HepG2 (cell line): ENCODE results near the gene ANKRD60. TPM values are rescaled to one million over a fixed set of nuclear protein-coding genes. Genes with fewer than 3 reads are reported as not detected.

Experiments used
- ADNP ChIP-seq: sonication (generic); formaldehyde crosslinking; IDR thresholded peaks from 2 replicates; pipeline ENCODE4 v1.4.0; 2020; ENCODE audit warnings: missing genetic modification reagents
- BORCS8-MEF2B ChIP-seq: sonication (generic); formaldehyde crosslinking; IDR thresholded peaks from 2 replicates; pipeline ENCODE4 v1.8.0; 2022; ENCODE audit warnings: mild to moderate bottlenecking, missing genetic modification reagents
- EZH2 ChIP-seq: conservative IDR thresholded peaks from 2 replicates; pipeline ENCODE4 v1.6.1; 2012; ENCODE audit warnings: mild to moderate bottlenecking, low read depth, low read length, moderate library complexity
- IKZF1 ChIP-seq: fragments of 450-650 bp; IDR thresholded peaks from 2 replicates; pipeline ENCODE4 v1.7.1; 2016
- IRF2 ChIP-seq: IDR thresholded peaks from 2 replicates; pipeline ENCODE4 v1.6.1; 2018; ENCODE audit warnings: missing genetic modification reagents, missing compliant biosample characterization
- KDM5A ChIP-seq: fragments of 200-600 bp; sonication (generic); IDR thresholded peaks from 2 replicates; pipeline ENCODE4 v1.7.0; 2018; ENCODE audit warnings: antibody characterized with exemption, mild to moderate bottlenecking, low read length, borderline replicate concordance
- KLF13 ChIP-seq: sonication (generic); formaldehyde crosslinking; IDR thresholded peaks from 2 replicates; pipeline ENCODE4 v1.4.0; 2020; ENCODE audit warnings: mild to moderate bottlenecking, missing genetic modification reagents
- MTF2 ChIP-seq: sonication (generic); formaldehyde crosslinking; IDR thresholded peaks from 2 replicates; pipeline ENCODE4 v1.5.0; 2020; ENCODE audit warnings: missing genetic modification reagents, borderline replicate concordance
- PPARG ChIP-seq: conservative IDR thresholded peaks from 2 replicates; pipeline ENCODE4 v1.6.1; 2016; ENCODE audit warnings: missing biosample characterization, missing genetic modification reagents
- SRF ChIP-seq: IDR thresholded peaks from 2 replicates; pipeline ENCODE4 v1.6.1; 2011; ENCODE audit warnings: mild to moderate bottlenecking, low read depth, low read length, moderate library complexity
- TARDBP ChIP-seq: sonication (generic); formaldehyde crosslinking; IDR thresholded peaks from 2 replicates; pipeline ENCODE4 v1.8.0; 2022; ENCODE audit warnings: mild to moderate bottlenecking, missing genetic modification reagents
- ZMAT3 ChIP-seq: sonication (generic); formaldehyde crosslinking; conservative IDR thresholded peaks from 2 replicates; pipeline ENCODE4 v1.7.0; 2021; ENCODE audit warnings: missing genetic modification reagents
- ZNF225 ChIP-seq: sonication (generic); formaldehyde crosslinking; IDR thresholded peaks from 2 replicates; pipeline ENCODE4 v1.4.0; 2020; ENCODE audit warnings: mild to moderate bottlenecking, missing genetic modification reagents
- ZNF678 ChIP-seq: sonication (generic); formaldehyde crosslinking; IDR thresholded peaks from 2 replicates; pipeline ENCODE4 v1.4.0; 2020; ENCODE audit warnings: mild to moderate bottlenecking, missing genetic modification reagents
- ZNF792 ChIP-seq: IDR thresholded peaks from 2 replicates; pipeline ENCODE4 v1.6.1; 2016
- ZNF841 ChIP-seq: sonication (generic); formaldehyde crosslinking; IDR thresholded peaks from 2 replicates; pipeline ENCODE4 v1.8.1; 2023; ENCODE audit warnings: missing genetic modification reagents, borderline replicate concordance
- ZNF883 ChIP-seq: sonication (generic); formaldehyde crosslinking; IDR thresholded peaks from 2 replicates; pipeline ENCODE4 v1.5.1; 2020; ENCODE audit warnings: mild to moderate bottlenecking, missing genetic modification reagents; ENCODE audit errors: not compliant biosample characterization
- polyA plus RNA-seq, 8 experiments: library from polyadenylated mRNA; depleted of rRNA in 3 of 8; stranded (reverse) in 7 of 8; unstranded in 1 of 8; fragments of >200 nt; fragmentation: Illumina TruSeq in 4 of 8; extraction: Trizol in 4 of 8; gene quantifications; 2 replicates each; pipeline versions ENCODE4 v1.2.1 to v1.2.3, GENCODE V29; 2011 to 2016; ENCODE audit warnings: low read depth in 4 of 8, missing spikeins in 1 of 8, mixed read lengths in 1 of 8; ENCODE audit not compliant: insufficient read depth in 1 of 8
- total RNA-seq, 5 experiments: library from RNA; depleted of rRNA; stranded (reverse); fragments of >200 nt; fragmentation: Illumina TruSeq; extraction: Trizol; gene quantifications; 2 replicates each; pipeline ENCODE4 v1.2.3, GENCODE V29; 2016; ENCODE audit warnings: low read depth in 1 of 5
- TF ChIP-seq, protein P1 (sequence below): sonication (generic); formaldehyde crosslinking; IDR thresholded peaks from 2 replicates; pipeline ENCODE4 v1.5.1; 2020; ENCODE audit warnings: mild to moderate bottlenecking, missing genetic modification reagents, moderate library complexity
- TF ChIP-seq, protein P2 (sequence below): sonication (generic); formaldehyde crosslinking; IDR thresholded peaks from 2 replicates; pipeline ENCODE4 v1.4.0; 2020; ENCODE audit warnings: missing genetic modification reagents
- TF ChIP-seq, protein P3 (sequence below): sonication (generic); formaldehyde crosslinking; IDR thresholded peaks from 2 replicates; pipeline ENCODE4 v1.5.1; 2020; ENCODE audit warnings: mild to moderate bottlenecking, missing genetic modification reagents, borderline replicate concordance

Gene ANKRD60
- total and polyA plus RNA-seq, 2 of the 13 experiments (the other 11 are each of a cell fraction or from before 2014, with no cell fraction given): not detected

DNA sequence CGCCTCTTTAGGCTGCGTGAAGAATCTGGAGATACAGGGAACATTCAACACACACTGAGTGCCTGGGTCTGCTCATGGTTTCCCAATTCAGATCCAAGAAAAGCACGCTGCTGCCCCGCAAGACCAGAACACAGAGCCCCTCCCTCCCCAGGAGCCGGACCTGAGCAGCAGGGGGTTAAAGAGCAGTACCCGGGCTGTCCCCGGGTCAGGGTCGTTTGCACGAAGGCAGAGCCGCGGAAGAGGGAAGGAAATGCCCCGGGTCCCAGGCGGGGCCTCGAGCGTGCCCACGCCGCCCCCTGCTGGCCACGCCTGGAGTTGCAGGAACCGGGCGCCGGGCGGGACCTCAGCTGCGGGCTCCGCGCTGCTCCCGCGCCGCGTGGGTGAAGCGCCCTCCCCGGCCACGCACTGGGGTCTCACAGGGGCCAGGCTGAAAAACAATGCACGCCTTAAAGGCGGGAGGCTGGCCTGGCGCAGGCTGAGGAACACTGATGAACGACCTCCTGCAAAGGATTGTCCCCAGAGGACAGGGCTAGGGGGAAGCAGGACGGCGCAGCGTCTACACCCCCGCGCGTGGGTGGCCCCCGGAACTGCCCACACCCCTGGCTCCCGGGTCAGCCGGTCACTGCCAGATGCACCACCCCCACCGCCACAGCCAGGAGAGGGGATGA, 48.9 kb downstream of the ANKRD60 start (continued):
- TF ChIP-seq, protein P1, sequence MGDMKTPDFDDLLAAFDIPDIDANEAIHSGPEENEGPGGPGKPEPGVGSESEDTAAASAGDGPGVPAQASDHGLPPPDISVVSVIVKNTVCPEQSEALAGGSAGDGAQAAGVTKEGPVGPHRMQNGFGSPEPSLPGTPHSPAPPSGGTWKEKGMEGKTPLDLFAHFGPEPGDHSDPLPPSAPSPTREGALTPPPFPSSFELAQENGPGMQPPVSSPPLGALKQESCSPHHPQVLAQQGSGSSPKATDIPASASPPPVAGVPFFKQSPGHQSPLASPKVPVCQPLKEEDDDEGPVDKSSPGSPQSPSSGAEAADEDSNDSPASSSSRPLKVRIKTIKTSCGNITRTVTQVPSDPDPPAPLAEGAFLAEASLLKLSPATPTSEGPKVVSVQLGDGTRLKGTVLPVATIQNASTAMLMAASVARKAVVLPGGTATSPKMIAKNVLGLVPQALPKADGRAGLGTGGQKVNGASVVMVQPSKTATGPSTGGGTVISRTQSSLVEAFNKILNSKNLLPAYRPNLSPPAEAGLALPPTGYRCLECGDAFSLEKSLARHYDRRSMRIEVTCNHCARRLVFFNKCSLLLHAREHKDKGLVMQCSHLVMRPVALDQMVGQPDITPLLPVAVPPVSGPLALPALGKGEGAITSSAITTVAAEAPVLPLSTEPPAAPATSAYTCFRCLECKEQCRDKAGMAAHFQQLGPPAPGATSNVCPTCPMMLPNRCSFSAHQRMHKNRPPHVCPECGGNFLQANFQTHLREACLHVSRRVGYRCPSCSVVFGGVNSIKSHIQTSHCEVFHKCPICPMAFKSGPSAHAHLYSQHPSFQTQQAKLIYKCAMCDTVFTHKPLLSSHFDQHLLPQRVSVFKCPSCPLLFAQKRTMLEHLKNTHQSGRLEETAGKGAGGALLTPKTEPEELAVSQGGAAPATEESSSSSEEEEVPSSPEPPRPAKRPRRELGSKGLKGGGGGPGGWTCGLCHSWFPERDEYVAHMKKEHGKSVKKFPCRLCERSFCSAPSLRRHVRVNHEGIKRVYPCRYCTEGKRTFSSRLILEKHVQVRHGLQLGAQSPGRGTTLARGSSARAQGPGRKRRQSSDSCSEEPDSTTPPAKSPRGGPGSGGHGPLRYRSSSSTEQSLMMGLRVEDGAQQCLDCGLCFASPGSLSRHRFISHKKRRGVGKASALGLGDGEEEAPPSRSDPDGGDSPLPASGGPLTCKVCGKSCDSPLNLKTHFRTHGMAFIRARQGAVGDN (CRISPR knock-in tag): peak; percentile 63
- 0 out of 2 replicates have a peak, but pooled peaks have one; percentile 42 for TF ChIP-seq ZNF678 (CRISPR knock-in tag)
- no peak for TF ChIP-seq TARDBP (CRISPR knock-in tag)
- peak; percentile 79; the same call in 1 of the 2 replicates for TF ChIP-seq ZNF225 (CRISPR knock-in tag)
- TF ChIP-seq ZNF792 (CRISPR knock-in tag): no peak
- TF ChIP-seq IKZF1: no peak
- no peak for TF ChIP-seq ZMAT3 (CRISPR knock-in tag)
- TF ChIP-seq KLF13 (CRISPR knock-in tag): no peak
- TF ChIP-seq, protein P2, sequence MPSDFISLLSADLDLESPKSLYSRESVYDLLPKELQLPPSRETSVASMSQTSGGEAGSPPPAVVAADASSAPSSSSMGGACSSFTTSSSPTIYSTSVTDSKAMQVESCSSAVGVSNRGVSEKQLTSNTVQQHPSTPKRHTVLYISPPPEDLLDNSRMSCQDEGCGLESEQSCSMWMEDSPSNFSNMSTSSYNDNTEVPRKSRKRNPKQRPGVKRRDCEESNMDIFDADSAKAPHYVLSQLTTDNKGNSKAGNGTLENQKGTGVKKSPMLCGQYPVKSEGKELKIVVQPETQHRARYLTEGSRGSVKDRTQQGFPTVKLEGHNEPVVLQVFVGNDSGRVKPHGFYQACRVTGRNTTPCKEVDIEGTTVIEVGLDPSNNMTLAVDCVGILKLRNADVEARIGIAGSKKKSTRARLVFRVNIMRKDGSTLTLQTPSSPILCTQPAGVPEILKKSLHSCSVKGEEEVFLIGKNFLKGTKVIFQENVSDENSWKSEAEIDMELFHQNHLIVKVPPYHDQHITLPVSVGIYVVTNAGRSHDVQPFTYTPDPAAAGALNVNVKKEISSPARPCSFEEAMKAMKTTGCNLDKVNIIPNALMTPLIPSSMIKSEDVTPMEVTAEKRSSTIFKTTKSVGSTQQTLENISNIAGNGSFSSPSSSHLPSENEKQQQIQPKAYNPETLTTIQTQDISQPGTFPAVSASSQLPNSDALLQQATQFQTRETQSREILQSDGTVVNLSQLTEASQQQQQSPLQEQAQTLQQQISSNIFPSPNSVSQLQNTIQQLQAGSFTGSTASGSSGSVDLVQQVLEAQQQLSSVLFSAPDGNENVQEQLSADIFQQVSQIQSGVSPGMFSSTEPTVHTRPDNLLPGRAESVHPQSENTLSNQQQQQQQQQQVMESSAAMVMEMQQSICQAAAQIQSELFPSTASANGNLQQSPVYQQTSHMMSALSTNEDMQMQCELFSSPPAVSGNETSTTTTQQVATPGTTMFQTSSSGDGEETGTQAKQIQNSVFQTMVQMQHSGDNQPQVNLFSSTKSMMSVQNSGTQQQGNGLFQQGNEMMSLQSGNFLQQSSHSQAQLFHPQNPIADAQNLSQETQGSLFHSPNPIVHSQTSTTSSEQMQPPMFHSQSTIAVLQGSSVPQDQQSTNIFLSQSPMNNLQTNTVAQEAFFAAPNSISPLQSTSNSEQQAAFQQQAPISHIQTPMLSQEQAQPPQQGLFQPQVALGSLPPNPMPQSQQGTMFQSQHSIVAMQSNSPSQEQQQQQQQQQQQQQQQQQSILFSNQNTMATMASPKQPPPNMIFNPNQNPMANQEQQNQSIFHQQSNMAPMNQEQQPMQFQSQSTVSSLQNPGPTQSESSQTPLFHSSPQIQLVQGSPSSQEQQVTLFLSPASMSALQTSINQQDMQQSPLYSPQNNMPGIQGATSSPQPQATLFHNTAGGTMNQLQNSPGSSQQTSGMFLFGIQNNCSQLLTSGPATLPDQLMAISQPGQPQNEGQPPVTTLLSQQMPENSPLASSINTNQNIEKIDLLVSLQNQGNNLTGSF (CRISPR knock-in tag): 0 out of 2 replicates have a peak, but pooled peaks have one; percentile 37
- TF ChIP-seq SRF: no peak
- TF ChIP-seq, protein P3, sequence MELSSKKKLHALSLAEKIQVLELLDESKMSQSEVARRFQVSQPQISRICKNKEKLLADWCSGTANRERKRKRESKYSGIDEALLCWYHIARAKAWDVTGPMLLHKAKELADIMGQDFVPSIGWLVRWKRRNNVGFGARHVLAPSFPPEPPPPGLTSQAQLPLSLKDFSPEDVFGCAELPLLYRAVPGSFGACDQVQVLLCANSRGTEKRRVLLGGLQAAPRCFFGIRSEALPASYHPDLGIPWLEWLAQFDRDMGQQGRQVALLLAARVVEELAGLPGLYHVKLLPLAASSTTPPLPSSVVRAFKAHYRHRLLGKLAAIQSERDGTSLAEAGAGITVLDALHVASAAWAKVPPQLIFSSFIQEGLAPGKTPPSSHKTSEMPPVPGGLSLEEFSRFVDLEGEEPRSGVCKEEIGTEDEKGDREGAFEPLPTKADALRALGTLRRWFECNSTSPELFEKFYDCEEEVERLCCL (CRISPR knock-in tag): no peak
- TF ChIP-seq PPARG (CRISPR knock-in tag): 0 out of 2 replicates have a peak, but pooled peaks have one; percentile 23
- peak; percentile 60 for TF ChIP-seq ZNF883 (CRISPR knock-in tag)
- TF ChIP-seq EZH2: peak; percentile 72
- 0 out of 2 replicates have a peak, but pooled peaks have one; percentile 21 for TF ChIP-seq ADNP (CRISPR knock-in tag)
- no peak for TF ChIP-seq ZNF841
- TF ChIP-seq BORCS8-MEF2B: peak; percentile 66
- no peak for TF ChIP-seq IRF2 (CRISPR knock-in tag)
- TF ChIP-seq KDM5A: no peak
- TF ChIP-seq MTF2 (CRISPR knock-in tag): peak; percentile 98
